Testis (tissue), 3 donors: ENCODE results near the gene SNX6. TPM values are rescaled to one million over a fixed set of nuclear protein-coding genes. Genes with fewer than 3 reads are reported as not detected.
"Not testable (repeated sequence)": the region's sequence is repeated elsewhere in the genome, so short reads cannot be mapped to it uniquely, and the experiment has no call there.

Experiments used
- DNase-seq: peaks from one replicate; pipeline ENCODE4 v3.0.0-alpha.2; 2019
- H3K27ac ChIP-seq, 2 donors: fragments of 200-600 bp; sonication (generic); one replicate each; pipeline ENCODE4 v1.5.1; 2019
- H3K27me3 ChIP-seq: fragments of 200-600 bp; sonication (generic); one replicate; pipeline ENCODE4 v1.5.1; 2019
- H3K36me3 ChIP-seq: fragments of 200-600 bp; sonication (generic); one replicate; pipeline ENCODE4 v1.5.1; 2017; ENCODE audit warnings: low read depth; ENCODE audit errors: missing control alignments
- H3K4me1 ChIP-seq: fragments of 200-600 bp; sonication (generic); one replicate; pipeline ENCODE4 v1.5.1; 2019
- H3K4me3 ChIP-seq, 2 donors: fragments of 200-600 bp; sonication (generic); one replicate each; pipeline ENCODE4 v1.5.1; 2017 to 2019
- H3K9me3 ChIP-seq: fragments of 200-600 bp; sonication (generic); one replicate; pipeline ENCODE4 v1.5.1; 2017
- CTCF ChIP-seq, 3 experiments: fragments of 450-650 bp in 2 of 3; fragments of 200-600 bp in 1 of 3; sonication (generic) in 1 of 3; IDR thresholded peaks; one replicate each; pipeline ENCODE4 v1.5.1; 2016 to 2019; ENCODE audit warnings: antibody characterized with exemption in 3 of 3, mild to moderate bottlenecking in 2 of 3, moderate library complexity in 1 of 3
- POLR2A ChIP-seq: fragments of 450-650 bp; IDR thresholded peaks from one replicate; pipeline ENCODE4 v1.6.1; 2017; ENCODE audit warnings: antibody characterized with exemption, mild to moderate bottlenecking, moderate library complexity
- WGBS, 2 donors: methylation state at CpG; one replicate each; pipeline ENCODE4 v1.1.5; 2018; 5-methylcytosine and 5-hydroxymethylcytosine counted together
- intact Hi-C: fragments of 100-400 bp; cut with DNase I; formaldehyde crosslinking; loops from one replicate; pipeline ENCODE4 v1.15.1; 2023; ENCODE audit warnings: low total_unique reads
- polyA plus RNA-seq: library from polyadenylated mRNA; stranded (reverse); fragments of 350-450 nt; fragmentation: Illumina TruSeq; extraction: RNeasy Lipid Tissue Mini Kit (QIAGEN cat#74804); gene quantifications from one replicate; pipeline ENCODE4 v1.2.3, GENCODE V29; 2014; ENCODE audit warnings: low read depth, low replicate concordance; ENCODE audit not compliant: insufficient read depth
- total RNA-seq, 2 donors: library from RNA; depleted of rRNA; stranded (reverse); fragments of >200 nt; gene quantifications; one replicate each; pipeline ENCODE4 v1.2.3, GENCODE V29; 2016

The SNX6 gene
- total and polyA plus RNA-seq, 3 donors from 2014 or later, result 74.8 to 123 (median 105) TPM

- H3K9me3 ChIP-seq, H3K27me3 ChIP-seq, intact Hi-C loops, H3K4me1 ChIP-seq, H3K4me3 ChIP-seq, H3K27ac ChIP-seq, DNase-seq, H3K36me3 ChIP-seq: not testable (repeated sequence)
- WGBS, 2 donors, result no CpG with 5 or more reads among the region's 49 CpGs
These were observed 74.1 kb downstream of the SNX6 start for GRCh38 chr14:34555583-34556497.

- Histone ChIP-seq H3K36me3 (no peaks in the 10 kb centered on the region), H3K9me3 (no peaks in the 10 kb centered on the region), H3K4me3 (no peak overlapping the region), H3K27me3 (no peaks in the 10 kb centered on the region), H3K4me1 (no peaks in the 10 kb centered on the region), H3K27ac (peak overlapping the region in 1 of 2 donors; percentile 71)
- TF ChIP-seq CTCF (IDR thresholded peaks at IDR 0.05) (no peak), POLR2A (no peak)
- intact Hi-C loops, result no loop called here
- DNase-seq, result peak; percentile 19
- 35 to 51% methylated on average over 9 of the region's 9 CpGs for WGBS, 2 donors
These were observed 75.3 kb downstream of the SNX6 start for GRCh38 chr14:34554540-34555250.

GRCh38 chr14:34549276-34549966 lies 80.5 kb downstream of the SNX6 start:
- H3K27me3 ChIP-seq, intact Hi-C loops, DNase-seq, H3K9me3 ChIP-seq, H3K27ac ChIP-seq, H3K4me1 ChIP-seq, H3K4me3 ChIP-seq, H3K36me3 ChIP-seq: not testable (repeated sequence)
- WGBS, 2 donors, result 88 to 91% methylated on average over 19 of the region's 19 CpGs

GRCh38 chr14:34548472-34548981 lies 81.4 kb downstream of the SNX6 start:
- TF ChIP-seq CTCF (IDR thresholded peaks at IDR 0.05) (no peak), POLR2A (no peak)
- Histone ChIP-seq H3K9me3 (no peaks in the 10 kb centered on the region), H3K27me3 (no peaks in the 10 kb centered on the region), H3K4me3 (no peak overlapping the region), H3K36me3 (no peaks in the 10 kb centered on the region), H3K4me1 (no peaks in the 10 kb centered on the region), H3K27ac (no peak overlapping the region)
- peak; percentile 9 for DNase-seq
- intact Hi-C loops, result no loop called here
- 86 to 88% methylated on average over 14 of the region's 14 CpGs for WGBS, 2 donors

- intact Hi-C loops, H3K27ac ChIP-seq, H3K9me3 ChIP-seq, H3K36me3 ChIP-seq, H3K4me3 ChIP-seq, H3K27me3 ChIP-seq, DNase-seq, H3K4me1 ChIP-seq: not testable (repeated sequence)
- no CpG with 5 or more reads among the region's 16 CpGs for WGBS, 2 donors
These were observed 82.8 kb downstream of the SNX6 start for GRCh38 chr14:34547136-34547520.

- H3K4me1 ChIP-seq, H3K4me3 ChIP-seq, H3K9me3 ChIP-seq, H3K27me3 ChIP-seq, H3K36me3 ChIP-seq, intact Hi-C loops, H3K27ac ChIP-seq, DNase-seq: not testable (repeated sequence)
- WGBS, 2 donors, result no CpG with 5 or more reads among the region's 68 CpGs
These were observed 83.4 kb downstream of the SNX6 start for GRCh38 chr14:34546272-34547135.

- intact Hi-C loops, DNase-seq, H3K27me3 ChIP-seq, H3K9me3 ChIP-seq, H3K36me3 ChIP-seq: not testable (repeated sequence)
- peak overlapping the region; percentile 73 to 91 for H3K4me3 ChIP-seq
- H3K4me1 ChIP-seq, result peaks cover 14% of the 10 kb centered on the region
- peak overlapping the region; percentile 79 to 94 for H3K27ac ChIP-seq
- 57 to 78% methylated on average over 14 to 15 of the region's 19 CpGs for WGBS, 2 donors
These were observed 89.5 kb downstream of the SNX6 start for GRCh38 chr14:34540181-34541059.
